ENCODE data around the gene RFTN1.
A peak's percentile ranks its signal among the peaks of the same experiment; 100 is the strongest.

The RFTN1 gene

GRCh38 chr3:16513141-16514020, at the start of gene RFTN1:
Gene RFTN1 (minus strand): TSS chr3:16513699. CDS start chr3:16493869, 19,830 bp downstream.
- peak; percentile 33 for DNase-seq

DNA sequence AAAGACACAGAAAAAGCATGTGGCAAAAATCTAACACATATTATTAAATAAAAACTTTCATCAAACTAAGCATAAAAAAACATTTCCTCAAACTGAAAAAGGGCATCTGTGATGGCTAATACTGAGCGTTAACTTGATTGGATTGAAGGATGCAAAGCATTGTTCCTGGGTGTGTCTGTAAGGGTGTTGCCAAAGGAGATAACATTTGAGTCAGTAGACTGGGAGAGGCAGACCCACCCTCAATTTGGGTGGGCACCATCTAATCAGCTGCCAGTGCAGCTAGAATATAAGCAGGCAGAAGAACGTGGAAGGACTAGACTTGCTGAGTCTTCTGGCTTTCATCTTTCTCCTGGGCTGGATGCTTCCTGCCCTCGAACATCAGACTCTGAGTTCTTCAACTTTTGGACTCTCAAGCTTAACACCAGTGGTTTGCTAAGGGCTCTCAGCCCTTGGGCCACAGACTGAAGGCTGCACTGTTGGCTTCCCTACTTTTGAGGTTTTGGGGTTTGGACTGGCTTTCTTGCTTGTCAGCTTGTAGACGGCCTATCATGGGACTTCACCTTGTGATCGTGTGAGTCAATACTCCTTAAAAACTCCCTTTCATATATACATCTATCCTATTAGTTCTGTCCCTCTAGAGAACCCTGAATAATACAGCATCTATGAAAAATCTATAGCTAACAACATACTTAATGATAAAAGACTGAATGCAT, 46.3 kb upstream of the RFTN1 start:
- no peak for DNase-seq

DNA sequence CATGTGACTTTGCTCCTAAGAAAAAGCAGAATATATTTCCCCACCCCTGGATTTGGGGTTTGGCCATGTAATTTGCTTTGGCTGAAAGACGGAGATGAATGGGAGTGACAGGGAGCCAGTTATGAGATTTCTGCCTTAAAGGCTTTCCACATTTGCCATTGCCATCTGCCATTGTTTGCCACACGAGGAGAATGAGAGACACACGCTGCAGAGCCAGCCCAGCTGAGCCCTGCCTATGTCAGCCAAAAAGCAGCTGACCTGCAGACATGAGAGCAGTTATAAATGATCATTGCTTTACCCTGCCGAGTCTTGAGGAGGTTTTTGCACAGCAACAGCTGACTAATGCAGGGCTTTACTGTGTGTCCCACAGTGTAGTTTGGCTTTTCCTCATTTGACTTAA, 40.6 kb upstream of the RFTN1 start:
- DNase-seq: no peak

GRCh38 chr3:16552757-16553156, 39.3 kb upstream of the RFTN1 start:
- DNase-seq: no peak

DNA sequence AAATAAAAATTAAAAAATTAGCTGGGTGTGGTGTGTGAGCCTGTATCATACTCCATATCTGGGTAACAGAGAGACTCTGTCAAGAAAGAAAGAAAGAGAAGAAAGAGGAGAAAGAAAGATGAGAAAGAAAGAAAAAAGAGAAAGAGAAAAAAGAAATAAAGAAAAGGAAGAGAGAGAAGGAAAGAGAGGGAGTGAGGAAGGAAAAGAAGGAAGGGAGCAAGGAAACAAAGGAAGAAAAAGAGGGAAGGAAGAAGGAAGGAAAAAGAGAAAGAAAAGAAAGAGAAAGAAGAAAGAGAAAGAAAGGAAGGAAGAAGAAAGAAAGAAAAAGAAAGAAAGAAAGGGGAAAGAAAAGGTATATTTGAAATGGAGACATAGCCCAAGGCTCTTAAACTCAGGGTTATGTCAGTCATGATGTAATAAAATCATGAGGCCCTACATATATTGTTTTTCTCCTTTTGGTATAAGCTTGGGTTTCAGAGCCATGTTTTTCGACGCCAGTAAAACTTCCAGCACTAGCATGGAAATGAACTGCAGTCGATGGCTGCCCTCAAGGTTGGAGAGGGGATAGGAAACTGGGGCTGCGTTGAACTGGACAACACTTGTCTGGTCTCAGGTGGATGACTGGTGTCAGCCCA, 38.0 kb upstream of the RFTN1 start:
- no peak for DNase-seq

DNA sequence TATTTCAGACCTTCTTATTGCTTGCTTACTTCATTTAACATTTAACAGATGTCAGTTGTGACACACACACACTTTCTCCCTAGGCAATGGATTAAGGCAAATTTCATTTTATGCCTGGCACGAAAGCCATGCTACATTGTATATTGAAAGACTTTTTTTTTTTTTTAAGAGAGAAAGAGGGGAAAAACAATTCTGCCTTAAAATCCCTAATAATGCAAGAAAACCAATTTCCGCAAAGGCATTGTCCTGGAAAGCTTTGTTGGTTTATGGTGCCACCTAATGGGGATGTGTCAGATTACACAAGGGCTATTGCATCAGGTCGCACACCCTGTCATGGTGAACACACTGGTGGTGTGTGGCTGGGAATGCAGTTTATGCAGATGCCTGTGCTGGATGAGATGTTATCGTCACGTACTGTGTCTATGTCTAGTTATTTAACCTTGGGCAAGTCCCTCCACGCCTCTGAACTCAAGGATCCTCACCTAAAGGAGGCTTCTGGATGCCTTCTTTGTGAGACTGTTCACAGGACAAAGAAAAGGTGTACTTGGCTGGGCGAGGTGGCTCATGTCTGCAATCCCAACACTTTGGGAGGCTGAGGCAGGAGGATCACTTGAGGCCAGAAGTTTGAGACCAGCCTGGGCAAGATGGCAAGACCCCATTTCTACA, 37.3 kb upstream of the RFTN1 start:
- DNase-seq: peak; percentile 67

DNA sequence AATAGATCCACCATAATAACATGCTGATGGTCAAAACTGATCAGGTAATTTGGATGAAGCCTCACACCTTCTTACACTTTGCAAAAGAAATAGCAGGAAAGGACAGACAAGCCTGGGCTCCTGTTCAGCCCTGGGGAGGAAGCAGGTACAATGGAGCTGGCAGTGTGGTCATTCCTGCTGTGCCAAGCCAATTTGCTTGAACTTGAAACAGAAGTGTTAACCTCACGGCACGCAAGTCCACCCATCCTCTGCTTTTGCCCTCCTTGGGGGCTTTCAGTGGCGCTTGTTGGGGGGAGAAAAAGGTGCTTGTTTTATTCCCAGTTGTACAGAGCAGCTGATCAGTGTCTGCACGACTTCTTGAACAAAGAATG, 36.8 kb upstream of the RFTN1 start:
- DNase-seq: no peak

DNA sequence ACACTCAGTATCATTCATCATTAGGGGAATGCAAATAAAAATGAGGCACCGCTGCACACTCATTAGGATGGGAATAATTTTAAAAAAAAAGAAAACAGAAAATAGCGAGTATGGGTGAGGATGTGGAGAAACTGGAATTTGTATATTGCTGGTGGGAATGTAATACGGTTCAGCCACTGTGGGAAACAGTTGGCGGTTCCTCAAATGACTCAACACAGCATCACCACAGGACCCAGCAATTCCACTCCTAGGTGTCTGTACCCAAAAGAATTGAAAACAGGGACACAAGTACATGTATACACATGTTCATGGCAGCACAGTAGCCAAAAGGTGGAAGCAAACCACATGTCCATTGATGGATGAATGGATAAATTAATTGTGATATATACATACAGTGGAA, 35.2 kb upstream of the RFTN1 start:
- no peak for DNase-seq

- DNase-seq: no peak
These were observed 34.3 kb upstream of the RFTN1 start for GRCh38 chr3:16547561-16548357.

GRCh38 chr3:16546186-16547010, 32.9 kb upstream of the RFTN1 start:
- no peak for DNase-seq

DNA sequence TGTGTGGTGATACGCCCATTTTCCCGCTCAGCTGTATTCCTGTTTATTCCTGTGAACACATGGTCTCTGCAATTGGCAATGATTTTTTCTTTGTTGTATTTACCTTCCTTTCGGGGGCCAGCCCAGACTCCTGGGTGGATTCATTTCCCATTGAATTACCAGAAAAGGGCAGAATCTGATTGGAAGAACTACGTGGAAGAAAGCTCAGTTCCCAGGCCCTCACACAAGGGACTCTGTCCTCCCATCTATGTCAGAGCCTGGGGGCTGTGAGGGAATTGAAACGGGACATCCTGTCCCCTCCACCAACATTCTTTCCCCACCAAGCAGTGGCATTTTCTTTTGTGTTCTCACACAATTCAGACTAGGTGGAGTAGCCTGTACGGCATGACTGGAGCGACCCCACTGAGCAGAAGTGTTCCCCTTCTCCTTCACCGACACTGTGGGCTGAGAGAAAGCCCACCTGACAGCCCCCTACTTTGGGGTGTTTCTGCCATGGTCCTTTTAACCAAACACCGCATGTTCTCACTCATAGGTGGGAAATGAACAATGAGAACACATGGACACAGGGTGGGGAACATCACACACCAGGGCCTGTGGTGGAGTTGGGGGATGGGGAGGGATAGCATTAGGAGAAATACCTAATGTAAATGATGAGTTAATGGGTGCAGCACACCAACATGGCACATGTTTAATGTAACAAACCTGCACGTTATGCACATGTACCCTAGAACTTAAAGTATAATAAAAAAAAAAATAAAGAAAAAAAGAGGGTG, 32.1 kb upstream of the RFTN1 start:
- DNase-seq: no peak

GRCh38 chr3:16543242-16543864, 29.9 kb upstream of the RFTN1 start:
- no peak for DNase-seq

DNA sequence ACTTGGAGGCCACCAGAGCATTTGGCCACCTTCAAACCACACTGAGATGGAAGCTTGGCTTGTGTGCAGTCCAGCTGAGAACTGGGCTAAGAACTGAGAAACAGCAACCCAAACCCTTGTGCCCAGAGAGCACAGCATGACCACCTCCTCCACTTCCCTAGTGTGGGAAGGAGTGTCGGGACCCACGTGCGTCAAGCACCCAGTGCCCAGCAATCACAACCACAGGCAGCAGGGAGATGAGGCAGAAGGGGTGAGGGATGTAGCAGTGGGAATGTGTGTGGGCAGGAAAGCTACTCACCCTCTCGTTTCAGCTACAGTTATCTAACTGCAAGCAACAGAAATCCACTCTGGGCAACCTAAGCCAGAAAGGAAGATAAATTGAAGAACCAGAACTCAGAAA, 25.0 kb upstream of the RFTN1 start:
- no peak for DNase-seq

GRCh38 chr3:16536996-16537395, 23.5 kb upstream of the RFTN1 start:
- no peak for DNase-seq

GRCh38 chr3:16536344-16536663, 22.8 kb upstream of the RFTN1 start:
- no peak for DNase-seq

DNA sequence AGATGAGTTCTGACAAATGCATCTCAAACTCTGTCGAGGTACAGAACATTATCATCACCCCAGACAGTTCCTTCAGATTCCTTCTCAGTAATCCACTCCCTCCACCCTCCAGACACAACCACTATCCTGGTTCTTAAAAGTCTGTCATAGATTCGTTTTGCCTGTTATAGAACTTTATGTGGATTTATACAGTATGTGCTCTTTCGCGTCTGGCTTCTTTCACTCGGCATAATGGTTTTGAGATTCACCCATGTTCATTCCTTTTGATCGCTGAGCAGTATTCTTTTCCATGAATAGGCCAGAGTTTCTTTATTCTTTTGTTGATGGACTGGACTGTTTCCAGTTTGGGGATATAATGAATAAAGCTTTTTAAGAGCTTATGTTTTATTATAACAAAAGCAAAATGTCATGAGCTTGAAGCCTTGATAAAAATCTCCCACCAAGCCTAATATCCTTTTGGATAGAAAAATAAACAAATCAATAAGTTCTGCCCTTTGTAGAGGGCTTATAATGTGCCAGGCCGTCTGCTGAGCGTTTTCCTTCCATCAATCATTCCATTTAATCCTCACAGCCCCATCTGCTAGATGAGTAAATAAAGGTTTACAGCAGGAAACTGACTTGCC, 21.3 kb upstream of the RFTN1 start:
- DNase-seq: no peak

DNA sequence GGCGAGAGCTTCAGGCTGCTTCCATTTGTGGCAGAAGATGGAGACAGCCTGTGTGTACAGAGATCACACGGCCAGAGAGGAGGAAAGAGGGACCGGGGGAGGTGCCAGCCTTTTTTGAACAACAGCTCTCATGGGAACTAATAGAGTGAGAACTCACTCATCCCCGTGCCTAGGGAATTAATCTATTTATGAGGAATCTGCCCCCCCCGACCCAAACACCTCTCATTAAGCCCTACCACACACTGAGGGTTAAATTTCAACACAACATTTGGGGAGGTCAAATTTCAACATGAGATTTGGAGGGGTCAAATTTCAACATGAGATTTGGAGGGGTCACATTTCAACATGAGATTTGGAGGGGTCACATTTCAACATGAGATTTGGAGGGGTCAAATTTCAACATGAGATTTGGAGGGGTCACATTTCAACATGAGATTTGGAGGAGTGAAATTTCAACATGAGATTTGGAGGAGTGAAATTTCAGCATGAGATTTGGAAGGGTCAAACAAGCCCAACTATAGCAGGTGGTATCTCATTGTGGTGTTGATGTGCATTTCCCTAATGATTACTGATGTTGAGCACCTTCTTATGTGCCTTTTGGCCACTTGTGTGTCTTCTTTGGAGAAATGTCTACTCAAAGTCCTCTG, 20.6 kb upstream of the RFTN1 start:
- no peak for DNase-seq

- no peak for DNase-seq
These were observed 15.8 kb upstream of the RFTN1 start for GRCh38 chr3:16529264-16529663.

- peak; percentile 29 for DNase-seq
These were observed 15.1 kb upstream of the RFTN1 start for GRCh38 chr3:16528581-16528993.
